Measurements from ENCODE around the gene MTARC2. TPM values are rescaled to one million over a fixed set of nuclear protein-coding genes. Genes with fewer than 3 reads are reported as not detected.

The MTARC2 gene
- total RNA-seq, 2 donors from 2014 or later = 30.4 to 32.1 TPM

DNA sequence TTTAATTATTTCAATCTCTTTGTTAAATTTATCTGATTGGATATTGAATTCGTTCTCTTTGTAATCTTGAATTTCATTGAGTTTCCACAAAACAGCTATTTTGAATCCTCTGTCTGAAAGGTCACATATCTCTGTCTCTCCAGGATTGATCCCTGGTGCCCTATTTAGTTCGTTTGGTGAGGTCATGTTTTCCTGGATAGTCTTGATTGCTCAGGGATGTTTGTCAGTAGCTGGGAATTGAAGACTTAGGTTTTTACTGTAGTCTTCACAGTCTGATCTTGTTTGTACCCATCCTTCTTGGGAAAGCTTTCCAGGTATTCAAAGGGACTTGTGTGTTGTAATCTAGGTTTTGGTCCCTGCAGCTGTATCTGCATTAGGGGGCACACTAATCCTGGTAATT lies 6.8 kb upstream of the MTARC2 start:
- no peak overlapping the region for H3K27ac ChIP-seq
- no peaks in the 10 kb centered on the region for H3K4me1 ChIP-seq (ENCODE audit: control insufficient read depth in 1 of 2, low read depth in 2 of 2)
- no peaks in the 10 kb centered on the region for H3K36me3 ChIP-seq
- H3K9me3 ChIP-seq = no peaks in the 10 kb centered on the region
- ATAC-seq (ENCODE audit: insufficient number of reproducible peaks, low FRiP score, low read depth) = no peak
- no peak for DNase-seq (ENCODE audit: low spot score)
- no peak overlapping the region for H3K4me3 ChIP-seq
- TF ChIP-seq, protein P1, sequence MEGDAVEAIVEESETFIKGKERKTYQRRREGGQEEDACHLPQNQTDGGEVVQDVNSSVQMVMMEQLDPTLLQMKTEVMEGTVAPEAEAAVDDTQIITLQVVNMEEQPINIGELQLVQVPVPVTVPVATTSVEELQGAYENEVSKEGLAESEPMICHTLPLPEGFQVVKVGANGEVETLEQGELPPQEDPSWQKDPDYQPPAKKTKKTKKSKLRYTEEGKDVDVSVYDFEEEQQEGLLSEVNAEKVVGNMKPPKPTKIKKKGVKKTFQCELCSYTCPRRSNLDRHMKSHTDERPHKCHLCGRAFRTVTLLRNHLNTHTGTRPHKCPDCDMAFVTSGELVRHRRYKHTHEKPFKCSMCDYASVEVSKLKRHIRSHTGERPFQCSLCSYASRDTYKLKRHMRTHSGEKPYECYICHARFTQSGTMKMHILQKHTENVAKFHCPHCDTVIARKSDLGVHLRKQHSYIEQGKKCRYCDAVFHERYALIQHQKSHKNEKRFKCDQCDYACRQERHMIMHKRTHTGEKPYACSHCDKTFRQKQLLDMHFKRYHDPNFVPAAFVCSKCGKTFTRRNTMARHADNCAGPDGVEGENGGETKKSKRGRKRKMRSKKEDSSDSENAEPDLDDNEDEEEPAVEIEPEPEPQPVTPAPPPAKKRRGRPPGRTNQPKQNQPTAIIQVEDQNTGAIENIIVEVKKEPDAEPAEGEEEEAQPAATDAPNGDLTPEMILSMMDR (IDR thresholded peaks at IDR 0.05) = no peak
- no peaks in the 10 kb centered on the region for H3K27me3 ChIP-seq (replicated peaks; ENCODE audit: insufficient read depth)

DNA sequence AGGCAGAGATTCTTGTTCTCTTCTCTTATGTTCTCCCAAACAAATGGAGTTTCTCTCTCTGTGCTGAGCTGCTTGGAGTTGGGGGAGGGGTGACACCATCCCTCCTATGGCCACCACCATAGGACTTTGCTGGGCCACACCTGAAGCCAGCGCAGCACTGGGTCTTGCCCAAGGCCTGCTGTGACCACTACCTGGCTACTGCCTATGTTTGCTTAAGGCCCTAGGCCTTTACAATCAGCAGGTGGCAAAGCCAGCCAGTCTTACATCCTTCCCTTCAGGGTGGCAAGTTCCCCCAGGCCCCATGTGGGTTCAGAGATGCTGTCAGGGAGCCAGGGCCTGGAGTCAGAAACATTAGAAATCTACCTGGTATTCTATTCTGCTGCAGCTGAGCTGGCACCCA lies 6.3 kb upstream of the MTARC2 start:
- ATAC-seq (ENCODE audit: insufficient number of reproducible peaks, low FRiP score, low read depth) (no peak), DNase-seq (ENCODE audit: low spot score) (no peak)
- H3K4me1 ChIP-seq (ENCODE audit: control insufficient read depth in 1 of 2, low read depth in 2 of 2) = peaks cover 0 to 2% of the 10 kb centered on the region in 2 donors
- no peak overlapping the region for H3K4me3 ChIP-seq
- no peaks in the 10 kb centered on the region for H3K27me3 ChIP-seq (replicated peaks; ENCODE audit: insufficient read depth)
- no peak overlapping the region for H3K27ac ChIP-seq
- no peaks in the 10 kb centered on the region for H3K9me3 ChIP-seq
- TF ChIP-seq, protein P1 (IDR thresholded peaks at IDR 0.05) = no peak
- no peaks in the 10 kb centered on the region for H3K36me3 ChIP-seq

DNA sequence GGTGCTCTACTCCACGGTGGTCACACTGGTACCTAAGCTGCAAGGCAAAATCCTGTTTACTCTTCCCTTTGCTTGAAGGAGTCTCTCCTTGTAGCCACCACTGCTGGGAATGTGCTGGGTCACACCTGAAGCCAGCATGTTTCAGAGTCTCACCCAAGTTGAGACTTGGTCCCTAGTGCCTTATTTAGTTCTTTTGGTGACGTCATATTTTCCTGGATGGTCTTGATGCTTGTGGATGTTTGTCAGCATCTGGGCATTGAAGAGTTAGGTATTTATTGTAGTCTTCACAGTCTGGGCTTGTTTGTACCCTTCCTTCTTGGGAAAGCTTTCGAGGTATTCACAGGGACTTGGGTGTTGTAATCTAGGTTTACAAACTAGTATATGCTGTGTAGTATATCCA lies 5.6 kb upstream of the MTARC2 start:
- H3K27ac ChIP-seq = no peak overlapping the region
- H3K9me3 ChIP-seq = no peaks in the 10 kb centered on the region
- no peak overlapping the region for H3K4me3 ChIP-seq
- H3K36me3 ChIP-seq = no peaks in the 10 kb centered on the region
- no peak for ATAC-seq (ENCODE audit: insufficient number of reproducible peaks, low FRiP score, low read depth)
- TF ChIP-seq, protein P1 (IDR thresholded peaks at IDR 0.05) = no peak
- H3K4me1 ChIP-seq (ENCODE audit: control insufficient read depth in 1 of 2, low read depth in 2 of 2) = peaks cover 0 to 9% of the 10 kb centered on the region in 2 donors
- no peak for DNase-seq (ENCODE audit: low spot score)
- no peaks in the 10 kb centered on the region for H3K27me3 ChIP-seq (replicated peaks; ENCODE audit: insufficient read depth)

DNA sequence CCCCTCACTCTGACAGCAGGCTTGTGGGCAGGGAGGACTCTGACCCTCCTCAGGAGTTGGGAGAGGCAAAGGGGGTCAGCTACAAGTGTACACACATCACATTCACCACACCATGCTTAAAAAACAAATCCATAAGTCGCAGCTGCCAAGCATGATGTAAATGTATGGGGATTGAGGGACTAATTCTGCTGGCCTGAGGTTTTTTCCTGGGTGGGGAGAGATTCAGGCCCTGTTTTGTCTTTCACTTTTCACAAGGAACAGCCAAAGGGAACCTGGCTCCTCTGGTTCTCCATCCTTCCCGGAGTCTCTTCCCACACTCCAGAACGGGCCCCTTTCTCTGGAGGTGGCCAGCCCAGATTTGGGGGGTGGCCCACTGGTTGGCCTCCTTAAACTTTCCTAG lies 1.3 kb upstream of the MTARC2 start:
- Histone ChIP-seq H3K4me3 (no peak overlapping the region), H3K36me3 (no peaks in the 10 kb centered on the region), H3K27me3 (replicated peaks; ENCODE audit: insufficient read depth) (no peaks in the 10 kb centered on the region), H3K27ac (no peak overlapping the region), H3K9me3 (no peaks in the 10 kb centered on the region), H3K4me1 (ENCODE audit: control insufficient read depth in 1 of 2, low read depth in 2 of 2) (peaks cover 11 to 42% of the 10 kb centered on the region in 2 donors)
- TF ChIP-seq, protein P1 (IDR thresholded peaks at IDR 0.05) = no peak
- no peak for DNase-seq (ENCODE audit: low spot score)
- no peak for ATAC-seq (ENCODE audit: insufficient number of reproducible peaks, low FRiP score, low read depth)

DNA sequence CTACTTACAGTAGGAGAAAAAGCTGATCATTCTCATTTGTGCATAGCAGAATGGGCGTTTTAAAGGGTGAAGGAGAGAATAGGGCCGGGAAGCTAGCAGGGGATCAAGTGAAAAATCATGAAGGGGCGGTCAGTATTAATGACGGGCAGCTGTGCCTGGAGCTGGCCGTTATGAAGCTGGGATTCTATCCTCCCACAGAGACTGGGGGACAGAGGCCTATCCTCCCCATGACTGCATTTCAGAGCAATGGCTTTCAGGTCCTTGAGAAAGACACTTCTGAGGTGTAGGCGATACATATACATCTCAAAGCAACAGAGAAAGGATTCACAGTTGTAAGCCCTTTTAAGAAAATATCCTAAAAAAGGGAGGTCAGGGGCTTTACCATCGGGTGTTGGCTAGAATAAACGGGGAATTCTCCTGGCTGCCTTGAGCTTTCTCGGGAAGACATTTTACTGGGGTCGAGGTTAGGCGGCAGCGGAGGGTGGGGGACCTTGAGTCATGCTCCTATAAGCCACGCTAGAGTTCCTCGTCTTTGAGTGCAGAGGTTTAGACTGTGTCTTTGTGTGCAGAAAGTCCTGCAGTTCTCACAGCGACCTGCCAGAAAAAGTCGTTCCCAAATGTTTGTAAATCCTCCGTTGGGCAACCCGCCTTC lies 559 bp upstream of the MTARC2 start:
- peaks cover 11 to 46% of the 10 kb centered on the region in 2 donors for H3K4me1 ChIP-seq (ENCODE audit: control insufficient read depth in 1 of 2, low read depth in 2 of 2)
- peak overlapping the region; percentile 77 for H3K4me3 ChIP-seq
- no peaks in the 10 kb centered on the region for H3K36me3 ChIP-seq
- ATAC-seq (ENCODE audit: insufficient number of reproducible peaks, low FRiP score, low read depth) (peak; percentile 14), DNase-seq (ENCODE audit: low spot score) (no peak)
- H3K9me3 ChIP-seq = no peaks in the 10 kb centered on the region
- peak overlapping the region; percentile 82 to 84 for H3K27ac ChIP-seq
- no peaks in the 10 kb centered on the region for H3K27me3 ChIP-seq (replicated peaks; ENCODE audit: insufficient read depth)
- TF ChIP-seq, protein P1 (IDR thresholded peaks at IDR 0.05) = no peak
